Measurements from ENCODE around the gene MYO3A. TPM values are rescaled to one million over a fixed set of nuclear protein-coding genes. Genes with fewer than 3 reads are reported as not detected.

Gene MYO3A
- total RNA-seq, 2 experiments from 2014 or later, result not detected

GRCh38 chr10:25974897-25975459, 40.9 kb downstream of the MYO3A start:
- Mint-ChIP-seq H3K4me1 (ENCODE audit: low read depth) (no peaks in the 10 kb centered on the region), H3K27ac (no peak overlapping the region), H3K9me3 (no peaks in the 10 kb centered on the region), H3K36me3 (ENCODE audit: low read depth) (no peaks in the 10 kb centered on the region), H3K27me3 (peaks cover 7% of the 10 kb centered on the region), H3K4me3 (no peak overlapping the region)
- ATAC-seq (no peak), DNase-seq (no peak)
- intact Hi-C loops (cut with micrococcal nuclease), result no loop called here
- no peak for TF ChIP-seq CTCF (IDR thresholded peaks at IDR 0.05)
- CTCF ChIA-PET, result no interaction called here
- POLR2A ChIA-PET, result no interaction called here

GRCh38 chr10:25978771-25979170, 44.7 kb downstream of the MYO3A start:
- Mint-ChIP-seq H3K9me3 (no peaks in the 10 kb centered on the region), H3K36me3 (ENCODE audit: low read depth) (no peaks in the 10 kb centered on the region), H3K27ac (no peak overlapping the region), H3K4me3 (no peak overlapping the region), H3K4me1 (ENCODE audit: low read depth) (no peaks in the 10 kb centered on the region), H3K27me3 (peaks cover 4% of the 10 kb centered on the region)
- TF ChIP-seq CTCF (IDR thresholded peaks at IDR 0.05), result no peak
- ChIA-PET POLR2A (no interaction called here), CTCF (no interaction called here)
- DNase-seq (no peak), ATAC-seq (no peak)
- intact Hi-C loops (cut with micrococcal nuclease), result no loop called here

GRCh38 chr10:25982107-25982506, 48.1 kb downstream of the MYO3A start:
- ATAC-seq, result no peak
- Mint-ChIP-seq H3K27ac (no peak overlapping the region), H3K4me3 (no peak overlapping the region), H3K9me3 (no peaks in the 10 kb centered on the region), H3K27me3 (peaks cover 2% of the 10 kb centered on the region), H3K36me3 (ENCODE audit: low read depth) (no peaks in the 10 kb centered on the region), H3K4me1 (ENCODE audit: low read depth) (no peaks in the 10 kb centered on the region)
- ChIA-PET CTCF (no interaction called here), POLR2A (no interaction called here)
- intact Hi-C loops (cut with micrococcal nuclease), result no loop called here
- TF ChIP-seq CTCF (IDR thresholded peaks at IDR 0.05), result no peak
- DNase-seq, result no peak

GRCh38 chr10:25988583-25988982, 54.6 kb downstream of the MYO3A start:
- no peaks in the 10 kb centered on the region for H3K4me1 Mint-ChIP-seq (ENCODE audit: low read depth)
- ChIA-PET CTCF (no interaction called here), POLR2A (no interaction called here)
- intact Hi-C loops (cut with micrococcal nuclease), result no loop called here
- H3K27ac Mint-ChIP-seq, result no peak overlapping the region
- no peaks in the 10 kb centered on the region for H3K9me3 Mint-ChIP-seq
- no peak for DNase-seq
- ATAC-seq, result no peak
- no peaks in the 10 kb centered on the region for H3K27me3 Mint-ChIP-seq
- no peak for TF ChIP-seq CTCF (IDR thresholded peaks at IDR 0.05)
- H3K4me3 Mint-ChIP-seq, result no peak overlapping the region
- H3K36me3 Mint-ChIP-seq (ENCODE audit: low read depth), result no peaks in the 10 kb centered on the region

GRCh38 chr10:25989951-25990350, 55.9 kb downstream of the MYO3A start:
- Mint-ChIP-seq H3K4me1 (ENCODE audit: low read depth) (no peaks in the 10 kb centered on the region), H3K27me3 (no peaks in the 10 kb centered on the region), H3K9me3 (no peaks in the 10 kb centered on the region), H3K36me3 (ENCODE audit: low read depth) (no peaks in the 10 kb centered on the region), H3K4me3 (no peak overlapping the region), H3K27ac (no peak overlapping the region)
- ChIA-PET CTCF (no interaction called here), POLR2A (no interaction called here)
- ATAC-seq, result no peak
- intact Hi-C loops (cut with micrococcal nuclease), result no loop called here
- TF ChIP-seq CTCF (IDR thresholded peaks at IDR 0.05), result no peak
- no peak for DNase-seq

Measured in activated CD8-positive, alpha-beta T cell treated with anti-CD3 and anti-CD28 coated beads for 36 hours (primary cell).